GM18507 (cell line): ENCODE data around the gene PTDSS2.
A peak's percentile ranks its signal among the peaks of the same experiment; 100 is the strongest.
"Not testable (repeated sequence)": the region's sequence is repeated elsewhere in the genome, so short reads cannot be mapped to it uniquely, and the experiment has no call there.

Experiments
- DNase-seq: peaks from one replicate; pipeline ENCODE4 v3.0.0; 2011; ENCODE audit warnings: low read depth; ENCODE audit not compliant: insufficient read length; ENCODE audit errors: extremely low spot score
- FAIRE-seq: peaks from 2 replicates; lab custom pipeline; 2011; peaks lifted over from hg19 to GRCh38; lab: Jason Lieb, UNC

The PTDSS2 gene

DNA sequence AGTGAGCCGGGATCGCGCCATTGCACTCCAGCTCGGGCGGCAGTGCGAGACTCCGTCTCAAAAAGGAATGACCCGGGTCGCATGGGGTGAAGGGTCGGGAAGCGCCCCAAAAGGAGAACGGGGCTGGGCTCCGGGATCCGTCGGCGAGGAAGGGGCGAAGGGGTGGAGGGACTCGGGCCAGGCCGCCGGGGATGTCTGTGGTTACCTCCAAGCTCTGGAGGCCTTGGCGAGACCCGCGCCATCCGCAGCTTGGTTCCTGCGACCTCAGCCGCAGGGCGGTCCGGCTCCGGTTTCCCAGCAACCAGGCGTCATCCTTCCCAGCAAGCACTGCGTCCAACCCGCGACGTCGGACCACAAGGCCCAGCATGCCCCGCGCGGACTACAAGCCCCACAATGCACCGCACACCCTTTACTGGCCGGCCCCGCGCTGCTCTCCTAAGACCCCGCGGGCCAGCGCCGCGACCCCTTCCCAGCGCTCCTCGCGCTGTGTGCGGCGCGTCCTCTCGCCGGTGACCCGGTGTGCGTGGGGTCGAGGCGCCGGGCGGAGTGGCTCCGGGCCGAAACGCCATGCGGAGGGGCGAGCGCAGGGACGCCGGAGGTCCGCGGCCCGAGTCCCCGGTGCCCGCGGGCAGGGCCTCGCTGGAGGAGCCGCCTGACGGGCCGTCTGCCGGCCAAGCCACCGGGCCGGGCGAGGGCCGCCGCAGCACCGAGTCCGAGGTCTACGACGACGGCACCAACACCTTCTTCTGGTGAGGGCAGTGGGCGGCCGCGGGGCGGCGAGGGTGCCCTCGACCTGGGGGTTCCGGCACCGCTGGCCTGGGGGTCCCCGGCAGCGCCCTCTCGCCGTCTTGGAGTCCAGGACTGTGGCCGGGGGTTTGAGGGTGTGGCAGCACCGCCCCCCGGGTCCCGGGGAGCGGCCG, at the start of gene PTDSS2:
Gene PTDSS2, plus strand, starts transcription at position 391 of the 920 bp plus-strand sequence. Its CDS starts 177 bp downstream, at position 568.
- FAIRE-seq = peak; percentile 99

DNA sequence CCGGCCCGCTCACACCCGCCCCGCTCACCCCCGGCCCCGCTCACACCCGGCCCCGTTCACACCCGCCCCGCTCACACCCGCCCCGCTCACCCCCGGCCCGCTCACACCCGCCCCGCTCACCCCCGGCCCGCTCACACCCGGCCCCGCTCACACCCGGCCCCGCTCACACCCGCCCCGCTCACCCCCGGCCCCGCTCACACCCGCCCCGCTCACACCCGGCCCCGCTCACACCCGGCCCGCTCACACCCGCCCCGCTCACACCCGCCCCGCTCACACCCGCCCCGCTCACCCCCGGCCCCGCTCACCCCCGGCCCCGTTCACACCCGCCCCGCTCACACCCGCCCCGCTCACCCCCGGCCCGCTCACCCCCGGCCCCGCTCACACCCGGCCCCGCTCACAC, 48.9 kb upstream of the PTDSS2 start:
- not testable (repeated sequence) for FAIRE-seq, DNase-seq

More for the DNA sequence above, at the start of gene PTDSS2:
- DNase-seq = peak; percentile 86

DNA sequence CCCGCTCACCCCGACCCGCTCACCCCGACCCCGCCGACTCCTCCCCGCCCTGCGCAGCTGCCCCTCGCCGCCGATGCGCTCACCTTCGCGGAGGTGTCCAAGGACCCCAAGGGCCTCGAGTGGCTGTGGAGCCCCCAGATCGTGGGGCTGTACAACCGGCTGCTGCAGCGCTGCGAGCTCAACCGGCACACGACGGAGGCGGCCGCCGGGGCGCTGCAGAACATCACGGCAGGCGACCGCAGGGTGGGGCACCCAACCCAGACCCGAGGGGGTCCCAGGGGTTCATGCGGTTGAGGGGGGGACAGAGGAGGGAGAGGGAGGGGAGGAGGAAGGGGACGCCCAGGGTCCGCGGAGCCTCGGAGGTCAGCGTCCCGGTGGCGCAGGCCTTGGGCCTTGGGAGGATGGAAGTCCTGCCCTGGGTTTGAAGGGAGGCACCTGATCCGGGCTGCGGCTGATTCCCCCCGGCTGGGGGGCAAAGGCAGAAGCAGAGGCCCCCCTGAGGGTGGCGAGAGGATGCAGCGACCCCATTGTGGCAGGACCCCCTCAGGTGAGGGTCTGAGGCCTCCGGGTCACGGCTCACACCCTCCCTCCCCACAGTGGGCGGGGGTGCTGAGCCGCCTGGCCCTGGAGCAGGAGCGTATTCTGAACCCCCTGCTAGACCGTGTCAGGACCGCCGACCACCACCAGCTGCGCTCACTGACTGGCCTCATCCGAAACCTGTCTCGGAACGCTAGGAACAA, 46.9 kb upstream of the PTDSS2 start:
- FAIRE-seq (no peak), DNase-seq (no peak)

GRCh38 chr11:403761-404431, 46.2 kb upstream of the PTDSS2 start:
- DNase-seq (no peak), FAIRE-seq (no peak)

GRCh38 chr11:404551-405264, 45.4 kb upstream of the PTDSS2 start:
- DNase-seq = no peak
- no peak for FAIRE-seq

- no peak for FAIRE-seq
Measured at GRCh38 chr11:405323-405953, 44.6 kb upstream of the PTDSS2 start.

GRCh38 chr11:405954-406795, 43.9 kb upstream of the PTDSS2 start:
- no peak for DNase-seq
- FAIRE-seq = no peak

More at GRCh38 chr11:405323-405953, 44.6 kb upstream of the PTDSS2 start:
- no peak for DNase-seq

DNA sequence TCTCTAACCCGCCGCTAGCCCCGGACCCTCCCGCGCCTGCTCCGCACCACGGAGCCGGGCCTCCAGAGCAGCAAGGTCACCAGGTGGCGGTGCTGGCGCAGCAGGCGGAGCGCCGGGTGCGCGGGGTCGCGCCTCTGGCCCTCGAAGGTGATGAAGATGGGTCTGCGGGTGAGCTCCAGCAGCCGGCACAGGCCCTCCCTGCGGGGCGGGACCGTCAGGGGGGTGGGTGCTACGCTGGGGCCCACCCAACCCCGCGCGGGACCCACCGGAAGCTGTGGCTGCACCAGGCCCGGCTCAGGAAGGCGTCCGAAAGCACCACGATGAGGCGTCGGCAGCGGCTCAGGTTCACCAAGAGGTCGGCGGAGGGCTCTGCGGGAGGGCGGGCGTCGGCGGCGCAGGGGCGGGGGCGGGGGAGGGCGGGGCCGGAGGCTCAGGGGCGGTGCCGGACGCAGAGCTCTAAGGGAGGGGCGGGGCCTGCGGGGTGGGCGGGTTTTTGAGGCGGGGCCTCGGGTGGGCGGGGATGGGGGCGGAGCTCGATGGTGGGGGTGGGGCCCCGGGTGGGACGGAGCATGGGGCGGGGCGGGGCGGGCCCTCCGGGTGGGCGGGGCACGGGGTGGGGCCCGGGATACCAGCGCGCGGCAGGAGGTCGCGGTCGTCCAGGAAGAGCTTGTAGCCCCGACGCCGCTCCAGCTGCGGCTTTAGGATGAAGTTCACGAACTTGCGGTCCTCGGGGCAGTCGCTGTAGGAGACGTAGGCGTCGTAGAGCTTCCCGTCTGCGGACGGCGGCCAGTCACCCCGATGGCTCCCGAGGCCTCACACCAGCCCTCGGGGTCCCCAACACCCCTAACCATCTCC, 43.1 kb upstream of the PTDSS2 start:
- FAIRE-seq = peak; percentile 81
- peak; percentile 80 for DNase-seq

- FAIRE-seq (no peak), DNase-seq (no peak)
Measured at GRCh38 chr11:407651-408123, 42.4 kb upstream of the PTDSS2 start.

GRCh38 chr11:408154-409007, 41.7 kb upstream of the PTDSS2 start:
- FAIRE-seq (no peak), DNase-seq (no peak)

- no peak for FAIRE-seq
Measured at GRCh38 chr11:409008-409599, 41.0 kb upstream of the PTDSS2 start.

DNA sequence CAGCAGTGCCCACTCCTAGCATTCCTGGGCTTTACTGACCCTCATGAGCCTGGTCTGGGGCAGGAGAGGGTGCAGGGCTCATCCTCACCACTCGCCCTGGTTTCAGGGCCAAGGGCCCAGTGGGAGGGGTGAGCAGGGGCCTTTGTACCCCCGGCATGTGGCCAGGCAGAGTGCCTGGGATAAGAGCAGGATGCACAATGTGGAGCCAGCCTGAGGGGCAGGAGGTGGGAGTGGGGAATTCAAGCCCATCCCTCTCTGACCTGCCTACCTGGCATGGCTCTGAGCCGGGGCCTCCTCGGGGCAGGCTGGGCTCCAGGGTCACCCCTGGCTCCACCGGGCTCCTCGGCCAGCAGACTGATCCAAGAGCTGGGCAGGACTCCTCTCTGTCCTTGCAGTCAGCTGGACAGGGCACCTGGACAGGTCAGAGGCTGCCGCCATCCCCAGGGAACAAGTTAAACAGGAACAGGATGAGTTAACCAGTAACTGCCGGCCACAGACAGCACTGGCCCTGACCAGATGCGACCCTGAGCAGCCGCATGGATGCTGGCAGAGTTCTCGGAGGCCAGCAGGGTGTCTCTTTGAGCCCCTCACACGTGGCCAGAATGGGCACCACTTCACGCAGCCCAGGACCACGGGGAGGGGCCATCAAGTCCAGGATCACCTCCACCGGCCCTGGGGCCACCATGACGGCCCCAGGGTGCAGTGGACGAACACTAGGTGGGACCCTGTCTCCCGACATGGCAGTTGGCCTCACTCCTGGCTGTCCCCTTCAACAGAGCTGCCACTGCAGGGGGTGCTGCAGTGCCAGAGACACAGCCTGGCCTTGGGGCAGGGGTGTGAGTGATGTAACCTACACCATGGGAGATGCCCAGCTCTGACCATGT, 40.2 kb upstream of the PTDSS2 start:
- FAIRE-seq (no peak), DNase-seq (no peak)

More at GRCh38 chr11:409008-409599, 41.0 kb upstream of the PTDSS2 start:
- no peak for DNase-seq

DNA sequence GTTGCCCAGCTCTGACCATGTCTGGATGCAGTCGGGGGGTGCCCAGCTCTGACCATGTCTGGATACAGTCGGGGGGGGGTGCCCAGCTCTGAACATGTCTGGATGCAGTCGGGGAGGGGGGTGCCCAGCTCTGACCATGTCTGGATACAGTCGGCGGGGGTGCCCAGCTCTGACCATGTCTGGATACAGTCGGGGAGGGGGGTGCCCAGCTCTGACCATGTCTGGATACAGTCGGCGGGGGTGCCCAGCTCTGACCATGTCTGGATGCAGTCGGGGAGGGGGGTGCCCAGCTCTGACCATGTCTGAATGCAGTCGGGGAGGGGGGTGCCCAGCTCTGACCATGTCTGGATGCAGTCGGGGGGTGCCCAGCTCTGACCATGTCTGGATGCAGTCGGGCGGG, 39.4 kb upstream of the PTDSS2 start:
- not testable (repeated sequence) for DNase-seq, FAIRE-seq

DNA sequence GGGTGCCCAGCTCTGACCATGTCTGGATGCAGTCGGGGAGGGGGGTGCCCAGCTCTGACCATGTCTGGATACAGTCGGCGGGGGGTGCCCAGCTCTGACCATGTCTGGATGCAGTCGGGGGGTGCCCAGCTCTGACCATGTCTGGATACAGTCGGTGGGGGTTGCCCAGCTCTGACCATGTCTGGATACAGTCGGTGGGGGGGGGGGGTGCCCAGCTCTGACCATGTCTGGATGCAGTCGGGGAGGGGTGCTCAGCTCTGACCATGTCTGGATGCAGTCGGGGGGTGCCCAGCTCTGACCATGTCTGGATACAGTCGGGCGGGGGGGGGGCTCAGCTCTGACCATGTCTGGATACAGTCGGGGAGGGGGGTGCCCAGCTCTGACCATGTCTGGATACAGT, 38.6 kb upstream of the PTDSS2 start:
- not testable (repeated sequence) for FAIRE-seq, DNase-seq

GRCh38 chr11:412641-413119, 37.4 kb upstream of the PTDSS2 start:
- no peak for DNase-seq
- FAIRE-seq = no peak
